Right lobe of liver (tissue), 6 donors: ENCODE measurements around the gene MYLK4. TPM values are rescaled to one million over a fixed set of nuclear protein-coding genes. Genes with fewer than 3 reads are reported as not detected.
A peak's percentile ranks its signal among the peaks of the same experiment; 100 is the strongest.

Experiments used
- ATAC-seq, 4 donors: fragments of 200-7000 bp; cut with Tn5 transposase; one replicate each; pipeline ENCODE4 v1.9.1; 2020; ENCODE audit warnings: mild to moderate bottlenecking in 4 of 4, moderate library complexity in 4 of 4
- DNase-seq, 3 donors: peaks; one replicate each; pipeline ENCODE4 v3.0.0-alpha.2; 2020
- H3K27ac ChIP-seq, 3 donors: fragments of 200-600 bp; one replicate each; pipeline ENCODE4 v1.8.0; 2022
- H3K27me3 ChIP-seq, 2 donors: fragments of 200-600 bp; one replicate each; pipeline ENCODE4 v1.8.0; 2022
- H3K36me3 ChIP-seq, 4 donors: fragments of 200-600 bp; sonication (generic) in 1 of 4; one replicate each; pipeline versions ENCODE4 v1.5.1 to v1.8.0; 2017 to 2022; ENCODE audit warnings: control low read depth in 1 of 4
- H3K4me1 ChIP-seq, 4 donors: fragments of 200-600 bp; sonication (generic) in 1 of 4; one replicate each; pipeline versions ENCODE4 v1.5.1 to v1.8.0; 2017 to 2022; ENCODE audit warnings: control low read depth in 1 of 4
- H3K4me3 ChIP-seq, 3 donors: fragments of 200-600 bp; one replicate each; pipeline ENCODE4 v1.8.0; 2022
- H3K9me3 ChIP-seq, 4 donors: fragments of 200-600 bp; sonication (generic) in 1 of 4; one replicate each; pipeline versions ENCODE4 v1.5.1 to v1.8.0; 2017 to 2022; ENCODE audit warnings: control low read depth in 1 of 4
- CTCF ChIP-seq, 4 donors: fragments of 200-600 bp in 3 of 4; fragments of 450-650 bp in 1 of 4; IDR thresholded peaks; one replicate each; pipeline versions ENCODE4 v1.5.1 to v1.8.0; 2016 to 2022; ENCODE audit warnings: antibody characterized with exemption in 4 of 4, mild to moderate bottlenecking in 2 of 4
- POLR2A ChIP-seq: fragments of 450-650 bp; IDR thresholded peaks from one replicate; pipeline ENCODE4 v1.6.1; 2017; ENCODE audit warnings: antibody characterized with exemption, mild to moderate bottlenecking
- WGBS: methylation state at CpG from one replicate; pipeline ENCODE4 v1.1.6; 2018; ENCODE audit warnings: low coverage, low lambda C conversion rate; ENCODE audit not compliant: insufficient coverage; ENCODE audit errors: missing lambda C conversion rate; 5-methylcytosine and 5-hydroxymethylcytosine counted together
- intact Hi-C, 2 donors: fragments of 100-400 bp; cut with DNase I; formaldehyde crosslinking; loops; one replicate each; pipeline versions ENCODE4 v1.11.2 to v1.14.1; 2022
- total RNA-seq, 6 experiments: library from RNA; depleted of rRNA in 2 of 6; stranded (reverse); fragments of >200 nt in 2 of 6; fragmentation: NEBNext Ultra II Directional in 3 of 6; extraction: Animal tissue kit (Norgen Biotek cat#: 25700) in 3 of 6; gene quantifications; one replicate each; pipeline versions ENCODE4 v1.1.0 to v1.2.4, GENCODE V29; 2016 to 2023
- donor health status: DM: no; HTN: yes; CAD: no.
- donor health status: DM: no; HTN: no; CAD: no.
- donor health status: DM: no; HTN: no; CAD: no.
- donor health status: DM: no; HTN: yes; CAD: no.
- donor health status: DM: no; HTN: yes; CAD: no.

Gene MYLK4
- total RNA-seq, 6 experiments from 2014 or later: 0.22 to 0.46 (median 0.27) TPM; not detected in 1

- intact Hi-C loops: no loop called here
- TF ChIP-seq POLR2A (no peak), CTCF (IDR thresholded peaks at IDR 0.05) (no peak)
- Histone ChIP-seq H3K27me3 (no peaks in the 10 kb centered on the region), H3K9me3 (no peaks in the 10 kb centered on the region), H3K36me3 (no peaks in the 10 kb centered on the region), H3K4me3 (no peak overlapping the region), H3K27ac (no peak overlapping the region), H3K4me1 (no peaks in the 10 kb centered on the region)
- WGBS: 83% methylated on average over 2 of the region's 2 CpGs
- ATAC-seq (no peak), DNase-seq (no peak)
These were observed 74.7 kb downstream of the MYLK4 start for GRCh38 chr6:2676048-2676447.

- Histone ChIP-seq H3K27me3 (no peaks in the 10 kb centered on the region), H3K27ac (no peak overlapping the region), H3K9me3 (no peaks in the 10 kb centered on the region), H3K4me1 (no peaks in the 10 kb centered on the region), H3K36me3 (no peaks in the 10 kb centered on the region), H3K4me3 (no peak overlapping the region)
- WGBS: 93% methylated on average over 6 of the region's 6 CpGs
- intact Hi-C loops: no loop called here
- ATAC-seq (no peak), DNase-seq (no peak)
- TF ChIP-seq POLR2A (no peak), CTCF (IDR thresholded peaks at IDR 0.05) (no peak)
These were observed 75.9 kb downstream of the MYLK4 start for GRCh38 chr6:2674857-2675256.

GRCh38 chr6:2669067-2669700 lies 81.5 kb downstream of the MYLK4 start:
- Histone ChIP-seq H3K27me3 (no peaks in the 10 kb centered on the region), H3K36me3 (no peaks in the 10 kb centered on the region), H3K4me3 (no peak overlapping the region), H3K4me1 (no peaks in the 10 kb centered on the region), H3K9me3 (no peaks in the 10 kb centered on the region), H3K27ac (no peak overlapping the region)
- TF ChIP-seq POLR2A (no peak), CTCF (IDR thresholded peaks at IDR 0.05) (no peak)
- no peak for DNase-seq
- intact Hi-C loops: no loop called here
- no peak for ATAC-seq
- WGBS: 67% methylated on average over 3 of the region's 12 CpGs

GRCh38 chr6:2667617-2668016 lies 83.1 kb downstream of the MYLK4 start:
- DNase-seq (no peak), ATAC-seq (peak; percentile 32 to 84 (median 52))
- H3K4me3 ChIP-seq: no peak overlapping the region
- intact Hi-C loops: no loop called here
- no peak overlapping the region for H3K27ac ChIP-seq
- TF ChIP-seq POLR2A (no peak), CTCF (IDR thresholded peaks at IDR 0.05) (no peak)
- 71% methylated on average over 7 of the region's 7 CpGs for WGBS
- H3K4me1 ChIP-seq: no peaks in the 10 kb centered on the region
- no peaks in the 10 kb centered on the region for H3K36me3 ChIP-seq
- H3K27me3 ChIP-seq: no peaks in the 10 kb centered on the region
- no peaks in the 10 kb centered on the region for H3K9me3 ChIP-seq
